Adrenal gland (tissue), 12 donors: ENCODE data around the gene GPATCH4. TPM values are rescaled to one million over a fixed set of nuclear protein-coding genes. Genes with fewer than 3 reads are reported as not detected.

Experiments
- DNase-seq, 7 donors: peaks; one replicate each; pipeline ENCODE4 v3.0.0-alpha.2; 2019 to 2020
- H3K27ac ChIP-seq, 5 donors: fragments of 200-600 bp; sonication (generic) in 4 of 5; 1 replicate in 3 of 5; 2 replicates in 2 of 5; pipeline versions ENCODE4 v1.5.1 to v1.8.0; 2016 to 2020; ENCODE audit warnings: mild to moderate bottlenecking in 1 of 5
- H3K27me3 ChIP-seq: fragments of 200-600 bp; 2 replicates; pipeline ENCODE4 v1.8.0; 2021
- H3K36me3 ChIP-seq, 2 donors: fragments of 200-600 bp; replicated peaks in 1 of 2; 1 replicate in 1 of 2; 2 replicates in 1 of 2; pipeline versions ENCODE4 v1.5.1 to v1.8.0; 2018 to 2022
- H3K4me1 ChIP-seq, 2 donors: fragments of 200-600 bp; replicated peaks in 1 of 2; 1 replicate in 1 of 2; 2 replicates in 1 of 2; pipeline versions ENCODE4 v1.5.1 to v1.8.0; 2018 to 2021
- H3K4me3 ChIP-seq, 4 donors: fragments of 200-600 bp; sonication (generic) in 3 of 4; one replicate each; pipeline ENCODE4 v1.5.1; 2016 to 2018
- H3K9me3 ChIP-seq, 3 donors: fragments of 200-600 bp; sonication (generic) in 1 of 3; replicated peaks in 1 of 3; 1 replicate in 2 of 3; 2 replicates in 1 of 3; pipeline versions ENCODE4 v1.5.1 to v1.8.0; 2016 to 2021
- CTCF ChIP-seq, 6 experiments: fragments of 450-650 bp in 4 of 6; fragments of 200-600 bp in 2 of 6; sonication (generic) in 1 of 6; IDR thresholded peaks; 1 replicate in 5 of 6; 2 replicates in 1 of 6; pipeline versions ENCODE4 v1.5.1 to v1.8.0; 2016 to 2021; ENCODE audit warnings: antibody characterized with exemption in 6 of 6, mild to moderate bottlenecking in 2 of 6, moderate library complexity in 1 of 6
- POLR2A ChIP-seq, 2 donors: fragments of 450-650 bp; IDR thresholded peaks; one replicate each; pipeline ENCODE4 v1.6.1; 2017; ENCODE audit warnings: antibody characterized with exemption in 2 of 2, mild to moderate bottlenecking in 2 of 2, moderate library complexity in 1 of 2
- WGBS, 4 donors: extraction: QIAGEN DNeasy Blood & Tissue Kit in 2 of 4; methylation state at CpG; one replicate each; pipeline versions ENCODE4 v1.1.5 to v1.1.7; 2013 to 2017; 5-methylcytosine and 5-hydroxymethylcytosine counted together
- intact Hi-C, 2 donors: fragments of 100-400 bp; cut with DNase I; formaldehyde crosslinking; loops; one replicate each; pipeline versions ENCODE4 v1.14.1 to v1.15.0; 2022 to 2023
- polyA plus RNA-seq, 3 donors: library from polyadenylated mRNA; stranded (reverse); fragments of 200-250 nt in 2 of 3; fragments of 350-450 nt in 1 of 3; fragmentation: Illumina TruSeq in 1 of 3; extraction: RNeasy Lipid Tissue Mini Kit (QIAGEN cat#74804) in 1 of 3; gene quantifications; one replicate each; pipeline ENCODE4 v1.2.3, GENCODE V29; 2013 to 2014
- total RNA-seq, 9 donors: library from RNA; depleted of rRNA in 4 of 9; stranded (reverse); fragments of >200 nt in 4 of 9; fragments of 120-200 nt in 1 of 9; fragmentation: NEBNext Ultra II Directional in 1 of 9; extraction: Animal tissue kit (Norgen Biotek cat#: 25700) in 1 of 9; gene quantifications; one replicate each; pipeline versions ENCODE4 v1.1.0 to v1.2.4, GENCODE V29; 2013 to 2023
- donor health status: healthy with polysubstance abuse.
- donor health status: Bipolar disorder and iron deficiency.
- donor health status: DM: yes; HTN: yes; CAD: no.
- donor health status: DM: no; HTN: no; CAD: no.
- donor health status: DM: no; HTN: no; CAD: no.
- donor health status: DM: yes; HTN: yes; CAD: no.

The GPATCH4 gene
- total and polyA plus RNA-seq, 12 donors = 7.8 to 72.2 (median 26.3) TPM

GRCh38 chr1:156619582-156619955 lies 18.3 kb upstream of the GPATCH4 start:
- Histone ChIP-seq H3K4me3 (no peak overlapping the region), H3K4me1 (peaks cover 4 to 19% of the 10 kb centered on the region in 2 donors), H3K9me3 (no peaks in the 10 kb centered on the region), H3K27ac (no peak overlapping the region), H3K36me3 (no peaks in the 10 kb centered on the region), H3K27me3 (peaks cover 17% of the 10 kb centered on the region)
- intact Hi-C loops = loop anchor here in 1 of 2 donors (10.0 kb wide), 1 partner anchor 235 kb away; no protein-coding TSS in a partner anchor
- DNase-seq = peak in 1 of 7 donors; percentile 1
- 20 to 33% (median 25%) methylated on average over 6 of the region's 6 CpGs for WGBS, 4 donors
- TF ChIP-seq POLR2A (IDR thresholded peaks at IDR 0.05) (no peak), CTCF (IDR thresholded peaks at IDR 0.05) (no peak)

GRCh38 chr1:156618853-156619581 lies 17.7 kb upstream of the GPATCH4 start, which contains the start of gene HAPLN2:
TSS of gene HAPLN2 (plus strand) at chr1:156619415. CDS start at chr1:156623491, 4,076 bp downstream.
- peaks cover 14% of the 10 kb centered on the region for H3K27me3 ChIP-seq
- 12 to 18% (median 14%) methylated on average over 7 of the region's 7 CpGs for WGBS, 4 donors
- no peaks in the 10 kb centered on the region for H3K9me3 ChIP-seq
- H3K4me1 ChIP-seq = peaks cover 4 to 14% of the 10 kb centered on the region in 2 donors
- intact Hi-C loops = loop anchor here in 1 of 2 donors (10.0 kb wide), 1 partner anchor 234 kb away; no protein-coding TSS in a partner anchor
- peak in 1 of 7 donors; percentile 27 for DNase-seq
- H3K36me3 ChIP-seq = no peaks in the 10 kb centered on the region
- peak in 3 of 6 experiments; percentile 6 to 26 (median 19) for TF ChIP-seq CTCF (IDR thresholded peaks at IDR 0.05)
- TF ChIP-seq POLR2A (IDR thresholded peaks at IDR 0.05) = no peak
- no peak within 1 kb of the TSS for H3K27ac ChIP-seq
- H3K4me3 ChIP-seq = no peak within 1 kb of the TSS

- H3K27me3 ChIP-seq = peaks cover 8% of the 10 kb centered on the region
- intact Hi-C loops = loop anchor here in 1 of 2 donors (10.0 kb wide), 1 partner anchor 232 kb away; no protein-coding TSS in a partner anchor
- H3K36me3 ChIP-seq = no peaks in the 10 kb centered on the region
- H3K4me3 ChIP-seq = no peak overlapping the region
- WGBS, 4 donors = 2 to 9% (median 6%) methylated on average over 5 of the region's 5 CpGs
- peak overlapping the region in 2 of 5 donors; percentile 17 to 76 for H3K27ac ChIP-seq
- TF ChIP-seq CTCF (IDR thresholded peaks at IDR 0.05) = peak in 3 of 6 experiments; percentile 15 to 26 (median 17)
- TF ChIP-seq POLR2A (IDR thresholded peaks at IDR 0.05) = no peak
- peak; percentile 59 to 90 (median 63) for DNase-seq
- H3K4me1 ChIP-seq = peaks cover 4 to 10% of the 10 kb centered on the region in 2 donors
- H3K9me3 ChIP-seq = no peaks in the 10 kb centered on the region
Observed at GRCh38 chr1:156616463-156616862, 15.2 kb upstream of the GPATCH4 start.

- no peak for DNase-seq
- TF ChIP-seq POLR2A (IDR thresholded peaks at IDR 0.05) = no peak
- no peak for TF ChIP-seq CTCF (IDR thresholded peaks at IDR 0.05)
- intact Hi-C loops = loop anchor here in 1 of 2 donors (10.0 kb wide), 1 partner anchor 231 kb away; no protein-coding TSS in a partner anchor
- peak overlapping the region in 2 of 5 donors; percentile 54 to 76 for H3K27ac ChIP-seq
- H3K36me3 ChIP-seq = no peaks in the 10 kb centered on the region
- WGBS, 4 donors = 1 to 43% (median 19%) methylated on average over 4 of the region's 4 CpGs
- no peak overlapping the region for H3K4me3 ChIP-seq
- H3K27me3 ChIP-seq = peaks cover 8% of the 10 kb centered on the region
- no peaks in the 10 kb centered on the region for H3K9me3 ChIP-seq
- peaks cover 4 to 10% of the 10 kb centered on the region in 2 donors for H3K4me1 ChIP-seq
Observed at GRCh38 chr1:156615946-156616345, 14.7 kb upstream of the GPATCH4 start.
